ENCODE measurements around the gene MTMR11. TPM values are rescaled to one million over a fixed set of nuclear protein-coding genes. Genes with fewer than 3 reads are reported as not detected.
A peak's percentile ranks its signal among the peaks of the same experiment; 100 is the strongest.

The MTMR11 gene
- total and polyA plus RNA-seq, 10 of the 15 experiments (the other 5 are each of a cell fraction or from before 2014, with no cell fraction given), result 0.35 to 1.1 (median 0.73) TPM

DNA sequence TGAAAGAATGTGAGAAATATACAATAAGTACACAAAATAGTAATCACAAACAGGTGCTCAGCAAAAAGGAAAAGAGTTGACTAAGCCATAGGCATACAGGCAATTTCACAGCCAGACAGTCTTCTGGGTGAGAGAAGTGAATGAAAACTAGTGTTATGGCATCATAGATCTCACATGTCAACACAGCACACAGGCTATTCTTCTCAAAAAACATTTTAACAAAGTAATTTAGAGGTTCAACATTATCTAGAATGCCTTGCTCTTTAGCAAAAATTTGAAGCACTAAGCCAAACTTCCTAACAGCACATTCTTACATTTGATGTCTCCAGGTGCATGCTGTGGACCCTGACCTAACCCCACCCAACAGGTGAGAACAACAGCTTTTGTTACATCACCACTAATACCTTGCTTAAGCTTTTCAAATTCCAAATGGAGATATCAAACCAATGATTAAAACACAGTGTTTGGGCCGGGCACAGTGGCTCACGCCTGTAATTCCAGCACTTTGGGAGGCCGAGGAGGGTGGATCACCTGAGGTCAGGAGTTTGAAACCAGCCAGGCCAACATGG lies 43.4 kb upstream of the MTMR11 start:
- no peak overlapping the region for H3K4me3 ChIP-seq
- H3K79me2 ChIP-seq (ENCODE audit: control insufficient read depth, insufficient read depth, low read length), result peaks cover 6% of the 10 kb centered on the region
- peaks cover 0 to 11% of the 10 kb centered on the region in 2 experiments; a peak in 3 of 4 replicates for H3K36me3 ChIP-seq (ENCODE audit: control insufficient read depth in 2 of 2, insufficient read depth in 2 of 2, low read length in 1 of 2)
- SMC1A ChIA-PET (ENCODE audit: uncharacterized antibody, unreplicated experiment), result interaction anchor here (0.8 to 1.8 kb wide), 4 partner anchors 19 to 51 kb away, joined by 3 to 5 read pairs (median 3); no protein-coding TSS in a partner anchor
- no peaks in the 10 kb centered on the region for H4K20me1 ChIP-seq (ENCODE audit: control insufficient read depth, insufficient read depth)
- no peak overlapping the region for H3K27ac ChIP-seq (ENCODE audit: control insufficient read depth, insufficient read depth)
- H3K27me3 ChIP-seq (replicated peaks in 1 of 2; ENCODE audit: control insufficient read depth in 2 of 2, insufficient read depth in 2 of 2, low read length in 1 of 2), result no peaks in the 10 kb centered on the region
- FAIRE-seq, result peak; percentile 31
- no peak overlapping the region for H3K9ac ChIP-seq (ENCODE audit: control insufficient read depth, insufficient read depth, low read length)
- POLR2A ChIA-PET, result interaction anchor here (1.3 kb wide), 1 partner anchor 17 kb away, joined by 6 read pairs; no protein-coding TSS in a partner anchor
- RAD21 ChIA-PET (ENCODE audit: unreplicated experiment), result interaction anchor here (1.5 kb wide), 1 partner anchor 15 kb away, joined by 4 read pairs; no protein-coding TSS in a partner anchor
- BruUV-seq (replicated peaks), result no TSS peak
- 97% methylated on average over 3 of the region's 3 CpGs for WGBS (ENCODE audit: insufficient coverage, insufficient replicate concordance, low lambda C conversion rate, missing lambda C conversion rate)
- H3K4me2 ChIP-seq (ENCODE audit: control insufficient read depth, insufficient read depth), result no peak overlapping the region
- peaks cover 21% of the 10 kb centered on the region for H3K4me1 ChIP-seq (ENCODE audit: control insufficient read depth, insufficient read depth, low read length)
- in situ Hi-C loops (cut with MboI) (no loop called here), intact Hi-C loops (cut with micrococcal nuclease; ENCODE audit: unreplicated experiment) (no loop called here)
- TF ChIP-seq SMARCA5 (IDR thresholded peaks at IDR 0.05) (no peak), TCF3 (IDR thresholded peaks at IDR 0.05; ENCODE audit: borderline replicate concordance, insufficient read depth, low read depth, low read length) (no peak), SREBF2 (IDR thresholded peaks at IDR 0.05; ENCODE audit: low read length) (no peak), BCLAF1 (IDR thresholded peaks at IDR 0.05) (no peak), BACH1 (IDR thresholded peaks at IDR 0.05; ENCODE audit: borderline replicate concordance) (no peak), BCL3 (IDR thresholded peaks at IDR 0.05; ENCODE audit: borderline replicate concordance, insufficient read depth, low read depth, low read length, poor library complexity, severe bottlenecking) (no peak), CHD1 (IDR thresholded peaks at IDR 0.05; ENCODE audit: low read depth, low read length) (no peak), POLR2AphosphoS5 (IDR thresholded peaks at IDR 0.05; ENCODE audit: low read length) (no peak), MEF2A (IDR thresholded peaks at IDR 0.05; ENCODE audit: insufficient read depth, low read depth, low read length) (no peak), HCFC1 (IDR thresholded peaks at IDR 0.05; ENCODE audit: low read length) (no peak), NRF1 (conservative IDR thresholded peaks at IDR 0.05; ENCODE audit: low read depth, low read length) (no peak), POU2F2 (IDR thresholded peaks at IDR 0.05; ENCODE audit: borderline replicate concordance, low read depth, low read length) (no peak), SMC3 (IDR thresholded peaks at IDR 0.05; ENCODE audit: borderline replicate concordance, low read length) (no peak), BMI1 (IDR thresholded peaks at IDR 0.05; ENCODE audit: borderline replicate concordance) (no peak), NR2C1 (IDR thresholded peaks at IDR 0.05) (no peak)
- TF ChIP-seq, protein P1, sequence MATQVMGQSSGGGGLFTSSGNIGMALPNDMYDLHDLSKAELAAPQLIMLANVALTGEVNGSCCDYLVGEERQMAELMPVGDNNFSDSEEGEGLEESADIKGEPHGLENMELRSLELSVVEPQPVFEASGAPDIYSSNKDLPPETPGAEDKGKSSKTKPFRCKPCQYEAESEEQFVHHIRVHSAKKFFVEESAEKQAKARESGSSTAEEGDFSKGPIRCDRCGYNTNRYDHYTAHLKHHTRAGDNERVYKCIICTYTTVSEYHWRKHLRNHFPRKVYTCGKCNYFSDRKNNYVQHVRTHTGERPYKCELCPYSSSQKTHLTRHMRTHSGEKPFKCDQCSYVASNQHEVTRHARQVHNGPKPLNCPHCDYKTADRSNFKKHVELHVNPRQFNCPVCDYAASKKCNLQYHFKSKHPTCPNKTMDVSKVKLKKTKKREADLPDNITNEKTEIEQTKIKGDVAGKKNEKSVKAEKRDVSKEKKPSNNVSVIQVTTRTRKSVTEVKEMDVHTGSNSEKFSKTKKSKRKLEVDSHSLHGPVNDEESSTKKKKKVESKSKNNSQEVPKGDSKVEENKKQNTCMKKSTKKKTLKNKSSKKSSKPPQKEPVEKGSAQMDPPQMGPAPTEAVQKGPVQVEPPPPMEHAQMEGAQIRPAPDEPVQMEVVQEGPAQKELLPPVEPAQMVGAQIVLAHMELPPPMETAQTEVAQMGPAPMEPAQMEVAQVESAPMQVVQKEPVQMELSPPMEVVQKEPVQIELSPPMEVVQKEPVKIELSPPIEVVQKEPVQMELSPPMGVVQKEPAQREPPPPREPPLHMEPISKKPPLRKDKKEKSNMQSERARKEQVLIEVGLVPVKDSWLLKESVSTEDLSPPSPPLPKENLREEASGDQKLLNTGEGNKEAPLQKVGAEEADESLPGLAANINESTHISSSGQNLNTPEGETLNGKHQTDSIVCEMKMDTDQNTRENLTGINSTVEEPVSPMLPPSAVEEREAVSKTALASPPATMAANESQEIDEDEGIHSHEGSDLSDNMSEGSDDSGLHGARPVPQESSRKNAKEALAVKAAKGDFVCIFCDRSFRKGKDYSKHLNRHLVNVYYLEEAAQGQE (IDR thresholded peaks at IDR 0.05; ENCODE audit: low read depth, low read length), result no peak
- CTCF ChIA-PET, result no interaction called here
- H2AFZ ChIP-seq (ENCODE audit: control insufficient read depth, low read depth, low read length), result no peak overlapping the region
- DNase-seq (ENCODE audit: low read depth, low spot score), result no peak
- no peaks in the 10 kb centered on the region for H3K9me3 ChIP-seq (replicated peaks; ENCODE audit: control insufficient read depth, insufficient read depth, low read length)
- ATAC-seq, result peak; percentile 60

Measured in GM12878 (cell line).